Esophagus muscularis mucosa (tissue), 2 donors: ENCODE results near the gene DTWD1.

Source experiments
- EP300 ChIP-seq: sonication (generic); formaldehyde crosslinking; IDR thresholded peaks from one replicate; pipeline ENCODE4 v1.6.1; 2017; ENCODE audit warnings: antibody characterized with exemption
- POLR2A ChIP-seq: fragments of 450-650 bp; IDR thresholded peaks from one replicate; pipeline ENCODE4 v1.6.1; 2017; ENCODE audit warnings: antibody characterized with exemption, moderate library complexity, mild to moderate bottlenecking, low read depth

DNA sequence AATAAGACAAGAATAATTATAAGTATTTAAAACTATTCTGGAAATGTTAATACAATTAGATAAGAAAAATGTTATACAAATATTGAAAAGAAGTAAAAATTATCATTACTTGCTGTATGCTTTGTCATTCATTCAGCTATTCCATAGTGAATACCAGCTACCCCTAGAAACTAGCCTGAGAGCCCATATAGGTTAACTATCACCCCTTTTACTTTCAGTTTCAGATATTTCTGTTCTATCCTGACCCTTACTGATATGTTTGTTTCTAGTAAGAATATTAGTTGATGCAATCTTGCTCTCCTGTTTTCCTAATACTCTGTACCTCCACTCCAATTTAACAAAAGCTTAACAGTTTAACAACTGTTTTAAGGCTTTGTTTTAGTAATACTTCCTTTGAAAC is 31.8 kb upstream of the DTWD1 start:
- TF ChIP-seq EP300 (no peak), POLR2A (no peak)
